GM19438 (cell line): ENCODE measurements around the gene CALM1.

Experiments used
- ATAC-seq: cut with Tn5 transposase; IDR thresholded peaks from one replicate; pipeline ENCODE4 v1.9.1; 2021; ENCODE audit warnings: low read depth; ENCODE audit not compliant: unreplicated experiment

The CALM1 gene

GRCh38 chr14:90396341-90397339 is at the start of gene CALM1:
CALM1 (plus strand) TSS chr14:90397029; CDS start chr14:90397231, 202 bp downstream.
- ATAC-seq: peak; percentile 53

GRCh38 chr14:90348270-90348669 is 48.6 kb upstream of the CALM1 start:
- ATAC-seq: no peak

DNA sequence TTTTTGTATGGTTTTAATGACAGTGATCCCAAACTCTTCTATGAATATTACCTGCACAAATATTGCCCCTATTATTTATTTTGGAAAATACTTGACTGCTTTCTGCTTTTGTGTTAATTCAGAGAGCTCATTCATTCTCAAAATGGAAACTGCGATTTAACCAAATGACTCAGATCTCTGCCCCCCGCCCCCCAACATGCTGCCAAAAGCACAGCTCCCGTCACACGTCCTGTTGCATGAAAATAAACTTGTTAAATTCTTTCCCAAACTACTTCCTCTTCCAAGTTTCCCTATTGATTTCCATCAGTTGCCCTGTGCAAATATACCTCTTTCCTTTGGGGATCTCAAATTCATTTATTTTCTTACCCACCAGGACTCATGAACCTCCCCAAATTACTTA is 47.1 kb upstream of the CALM1 start:
- no peak for ATAC-seq

DNA sequence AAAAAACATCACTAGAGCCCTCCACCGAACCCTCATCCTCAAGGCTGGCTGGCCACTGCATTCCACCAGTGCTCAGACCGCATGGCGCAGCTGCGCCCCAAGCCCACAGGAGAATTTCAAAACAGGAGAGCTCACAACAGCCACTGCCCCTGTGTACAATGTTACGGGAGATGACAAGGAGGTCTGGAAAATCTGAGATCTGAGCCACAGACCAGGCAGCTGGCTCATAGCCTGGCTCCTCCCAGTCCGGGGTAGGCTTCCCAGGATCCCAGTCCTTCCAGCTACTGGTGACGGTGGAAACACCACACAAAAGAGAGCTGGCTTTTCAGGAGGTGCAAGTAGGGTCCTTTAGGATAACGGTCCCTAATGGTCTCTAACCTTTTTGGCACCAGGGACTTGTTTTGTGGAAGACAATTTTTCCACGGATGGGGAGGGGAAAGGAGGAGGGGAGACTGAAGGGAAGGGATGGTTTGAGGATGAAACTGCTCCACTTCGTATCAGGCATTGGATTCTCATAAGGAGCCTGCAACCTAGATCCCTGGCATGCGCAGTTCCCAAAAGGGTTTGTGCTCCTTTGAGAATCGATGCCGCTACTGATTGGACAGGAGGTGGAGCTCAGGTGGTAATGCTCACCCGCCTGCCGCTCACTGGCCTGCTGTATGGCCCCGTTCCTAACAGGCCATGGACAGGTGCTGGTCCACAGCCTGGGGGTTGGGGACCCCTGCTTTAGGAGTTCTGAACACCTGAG is 42.1 kb upstream of the CALM1 start:
- ATAC-seq: no peak

DNA sequence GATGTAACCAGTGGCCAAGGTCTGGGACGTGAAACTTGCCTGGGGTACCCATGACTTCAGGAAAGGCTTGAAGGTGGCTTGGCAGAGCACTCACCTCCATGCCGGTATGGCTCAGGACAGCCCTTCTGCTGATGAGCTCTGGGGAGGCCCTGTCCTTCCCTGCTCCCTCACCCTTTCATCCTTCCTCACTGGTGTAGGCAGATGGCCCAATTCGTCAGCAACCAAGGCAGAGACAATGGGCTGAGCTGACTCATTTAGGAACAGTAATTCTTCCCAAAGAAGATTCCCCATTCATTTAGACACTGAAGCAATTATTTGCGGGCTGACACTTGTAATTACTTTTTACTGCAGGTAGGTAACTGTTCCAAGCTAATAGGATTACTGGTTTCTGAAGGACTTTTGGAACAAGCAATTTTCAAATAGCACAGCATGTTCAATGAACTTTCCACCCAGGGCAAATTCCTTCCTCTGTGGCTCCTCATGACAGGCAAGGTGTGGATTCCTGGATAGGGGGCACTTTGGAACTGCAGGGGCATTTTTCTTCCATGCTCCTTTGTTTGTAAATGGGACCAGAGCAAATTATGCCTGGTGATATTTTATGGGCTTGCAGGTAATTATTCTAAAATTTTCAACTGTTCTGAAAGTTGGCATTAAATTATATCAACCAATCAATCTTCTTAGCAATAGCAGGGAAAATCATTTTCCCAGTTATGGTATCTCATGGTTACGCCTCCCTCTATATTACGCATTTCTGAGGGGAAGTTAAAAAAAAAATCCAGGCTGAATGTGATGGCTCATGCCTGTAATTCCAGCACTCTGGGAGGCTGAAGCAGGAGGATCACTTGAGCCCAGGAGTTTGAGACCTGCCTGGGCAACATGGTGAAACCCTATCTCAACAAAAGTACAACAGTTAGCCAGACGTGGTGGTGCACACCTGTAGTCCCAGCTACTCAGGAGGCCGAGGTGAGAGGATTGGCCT is 41.0 kb upstream of the CALM1 start:
- ATAC-seq: no peak

GRCh38 chr14:90356925-90357324 is 39.9 kb upstream of the CALM1 start:
- ATAC-seq: no peak

DNA sequence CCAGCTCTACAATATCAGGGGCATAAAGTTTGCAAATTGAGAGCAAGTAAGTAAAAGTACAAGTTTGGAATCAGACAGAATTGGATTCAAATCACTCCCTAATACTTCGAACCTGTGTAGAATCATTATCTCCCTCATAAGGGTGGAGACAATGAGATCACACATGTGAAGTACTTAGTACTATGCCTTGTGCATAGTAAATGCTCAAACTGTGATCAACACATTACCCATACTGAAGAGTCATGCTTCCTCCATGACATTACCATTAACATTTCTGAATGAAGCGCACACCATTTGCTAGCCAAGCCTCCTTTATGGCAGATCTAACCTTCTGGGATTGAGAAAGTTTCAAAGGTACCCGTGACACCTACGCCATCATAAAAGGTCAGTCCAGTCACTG is 38.5 kb upstream of the CALM1 start:
- no peak for ATAC-seq

GRCh38 chr14:90361865-90362557 is 34.8 kb upstream of the CALM1 start:
- ATAC-seq: no peak

DNA sequence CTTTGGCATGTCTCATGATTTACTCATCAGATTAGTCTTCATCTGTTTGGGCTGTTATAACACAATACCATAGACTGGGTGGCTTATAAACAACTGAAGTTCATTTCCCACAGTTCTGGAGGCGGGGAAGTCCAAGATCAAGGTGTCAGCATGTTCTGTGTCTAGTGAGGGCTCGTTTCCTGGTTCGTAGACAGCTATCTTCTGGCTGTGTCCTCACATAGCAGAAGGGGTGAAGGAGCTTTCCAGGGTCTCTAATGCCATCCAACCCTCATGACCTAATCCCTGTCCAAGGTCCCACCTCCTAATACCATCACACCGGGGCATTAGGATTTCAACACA is 34.3 kb upstream of the CALM1 start:
- no peak for ATAC-seq

- ATAC-seq: no peak
These were observed 27.7 kb upstream of the CALM1 start for GRCh38 chr14:90368946-90369721.

DNA sequence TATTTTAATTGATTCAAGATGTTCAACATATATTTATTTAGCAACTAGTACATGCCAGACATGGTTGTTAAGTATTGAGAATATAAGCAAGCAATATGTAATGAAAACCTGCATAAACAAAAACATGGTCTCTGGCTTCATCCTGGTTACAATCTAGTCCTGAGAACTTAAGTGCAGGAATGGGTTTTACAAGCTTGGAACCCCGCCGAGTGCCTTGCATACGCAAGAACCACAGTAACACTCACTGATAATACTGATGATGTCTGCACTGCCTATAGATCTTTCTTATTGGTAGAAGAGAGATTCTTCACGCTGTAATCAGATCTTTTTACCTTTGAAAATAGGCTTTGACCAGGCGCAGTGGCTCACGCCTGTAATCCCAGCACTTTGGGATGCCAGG is 22.9 kb upstream of the CALM1 start:
- no peak for ATAC-seq

DNA sequence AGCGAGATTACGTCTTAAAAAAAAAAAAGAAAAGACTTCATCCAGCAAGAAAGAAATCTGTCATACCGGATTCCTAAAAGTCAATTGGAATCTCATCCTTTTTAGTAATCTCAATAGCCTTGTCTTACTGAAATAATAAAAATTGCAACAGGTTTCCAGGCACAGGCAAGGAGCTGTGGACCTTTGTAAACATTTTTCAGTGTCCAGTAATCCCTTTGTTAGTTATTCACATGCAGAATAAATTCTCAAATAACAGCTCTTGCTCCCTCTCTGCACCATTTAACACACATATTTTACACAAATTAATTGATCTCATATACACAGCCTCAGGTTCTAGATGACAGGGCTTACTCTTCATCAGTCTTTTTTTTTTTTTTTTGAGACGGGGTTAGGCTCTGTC is 22.0 kb upstream of the CALM1 start:
- no peak for ATAC-seq

- no peak for ATAC-seq
These were observed 20.9 kb upstream of the CALM1 start for GRCh38 chr14:90375934-90376333.

GRCh38 chr14:90378249-90378648 is 18.6 kb upstream of the CALM1 start:
- no peak for ATAC-seq

GRCh38 chr14:90379106-90379505 is 17.7 kb upstream of the CALM1 start:
- ATAC-seq: no peak

- no peak for ATAC-seq
These were observed 15.6 kb upstream of the CALM1 start for GRCh38 chr14:90381011-90381786.

DNA sequence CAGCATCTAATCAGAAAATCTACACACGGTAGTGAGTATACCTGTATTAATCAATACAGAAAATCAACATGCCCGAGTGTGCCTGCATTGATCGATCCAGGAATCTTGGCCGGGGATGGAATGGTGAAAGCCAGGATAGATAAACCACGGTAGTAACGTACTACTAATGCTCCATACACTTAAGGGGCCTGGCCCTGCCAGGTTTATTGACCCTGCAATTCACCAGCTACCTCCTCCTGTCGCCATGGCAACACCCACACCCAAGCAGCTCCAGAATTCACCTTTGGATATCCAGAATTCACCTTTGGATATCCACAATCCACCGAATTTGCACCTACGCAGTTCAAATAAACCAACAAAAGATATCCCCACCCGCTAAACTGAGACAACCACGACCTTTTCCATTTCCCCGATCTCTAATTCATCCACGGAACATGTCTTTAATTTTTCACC is 14.8 kb upstream of the CALM1 start:
- ATAC-seq: no peak

DNA sequence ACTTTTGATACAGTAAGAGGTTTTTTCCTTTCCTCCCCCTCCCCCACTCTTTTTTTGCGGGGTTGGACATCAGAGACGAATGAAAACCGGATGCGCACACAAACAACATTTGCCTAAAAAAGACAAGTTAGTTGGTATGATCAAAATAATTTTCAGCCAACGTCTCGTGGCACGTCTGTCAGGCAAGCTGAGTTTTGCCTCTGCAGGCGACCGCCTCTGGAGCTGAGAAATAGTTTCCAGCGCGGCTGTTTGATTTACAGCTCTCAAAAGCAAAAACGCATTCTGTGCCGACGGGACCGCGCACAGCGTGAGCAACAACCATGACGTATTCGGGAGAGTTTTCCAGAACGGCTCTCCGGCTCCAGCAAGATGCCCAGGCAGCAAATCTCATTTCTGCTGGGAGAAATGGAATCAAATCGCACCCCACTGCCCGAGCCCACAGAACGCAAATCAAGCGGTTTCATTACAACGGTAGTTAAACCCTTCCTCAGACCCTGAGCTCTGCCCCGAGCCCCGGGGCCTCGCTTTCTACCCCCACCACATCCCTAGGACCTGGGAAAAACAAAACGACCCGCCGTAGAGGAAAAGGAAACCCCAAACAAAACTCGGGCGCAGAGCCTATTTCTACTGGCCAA is 14.2 kb upstream of the CALM1 start:
- peak; percentile 6 for ATAC-seq
